Stimulated activated CD4-positive, alpha-beta T cell treated with anti-CD3 and anti-CD28 coated beads, Interleukin-4, amount 100 ng/mL, for 4 hours (primary cell): Measurements from ENCODE around the gene TNFRSF12A.

Experiments used
- DNase-seq, 2 experiments: peaks; one replicate each; pipeline ENCODE4 v3.0.0-alpha.2; 2020

TNFRSF12A gene

DNA sequence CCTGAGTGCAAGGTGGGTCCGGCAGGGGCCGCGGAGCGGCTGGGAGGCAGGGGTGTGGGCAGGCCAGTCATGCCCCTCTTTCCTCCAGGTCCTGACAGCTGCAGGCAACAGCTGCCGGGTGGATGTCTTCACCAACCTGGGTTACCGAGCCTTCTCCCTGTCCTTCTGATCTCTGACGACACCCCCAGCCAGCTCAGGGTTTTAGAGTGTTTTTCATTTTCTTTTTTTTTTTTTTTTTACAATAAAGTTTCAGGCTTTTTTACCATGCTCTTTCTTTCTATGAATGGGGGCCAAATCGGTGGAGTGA is 7.3 kb downstream of the TNFRSF12A start:
- no peak for DNase-seq

DNA sequence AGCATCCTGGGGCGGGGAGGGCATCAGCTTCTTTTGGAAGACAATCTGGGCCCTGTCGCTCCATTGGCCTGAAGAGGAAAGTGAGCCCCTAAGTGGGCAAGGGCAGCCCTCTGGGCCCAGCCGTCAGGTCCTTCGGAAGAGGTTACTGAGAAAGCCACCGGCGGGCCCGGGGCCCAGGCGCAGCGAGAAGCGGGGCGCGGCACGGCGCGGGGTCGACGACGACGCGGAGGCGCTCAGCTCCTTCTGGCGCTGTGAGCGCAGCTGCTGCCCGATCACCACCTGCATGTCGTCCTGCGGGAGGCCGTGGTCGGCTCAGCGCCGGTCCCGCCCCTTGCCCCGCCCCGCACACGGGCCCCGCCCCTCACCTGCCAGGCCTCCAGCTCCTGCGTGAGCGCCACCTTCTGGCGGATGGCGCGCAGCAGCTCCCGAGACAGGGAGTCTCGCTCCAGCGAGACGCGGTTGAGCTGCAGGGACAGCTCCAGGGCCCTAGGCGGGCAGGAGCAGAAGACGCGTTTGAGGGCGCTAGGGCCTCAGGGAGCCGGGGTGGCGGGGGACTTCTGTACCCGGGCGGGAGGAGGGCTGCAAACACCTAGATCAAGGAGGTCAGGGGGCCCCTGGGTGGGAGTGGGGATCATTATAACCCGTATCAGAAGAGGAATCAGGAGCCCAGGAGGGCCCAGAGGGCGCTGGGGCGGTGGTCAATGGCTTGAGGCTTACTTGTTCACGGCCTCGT is 8.0 kb downstream of the TNFRSF12A start:
- peak; percentile 78 to 92 for DNase-seq

DNA sequence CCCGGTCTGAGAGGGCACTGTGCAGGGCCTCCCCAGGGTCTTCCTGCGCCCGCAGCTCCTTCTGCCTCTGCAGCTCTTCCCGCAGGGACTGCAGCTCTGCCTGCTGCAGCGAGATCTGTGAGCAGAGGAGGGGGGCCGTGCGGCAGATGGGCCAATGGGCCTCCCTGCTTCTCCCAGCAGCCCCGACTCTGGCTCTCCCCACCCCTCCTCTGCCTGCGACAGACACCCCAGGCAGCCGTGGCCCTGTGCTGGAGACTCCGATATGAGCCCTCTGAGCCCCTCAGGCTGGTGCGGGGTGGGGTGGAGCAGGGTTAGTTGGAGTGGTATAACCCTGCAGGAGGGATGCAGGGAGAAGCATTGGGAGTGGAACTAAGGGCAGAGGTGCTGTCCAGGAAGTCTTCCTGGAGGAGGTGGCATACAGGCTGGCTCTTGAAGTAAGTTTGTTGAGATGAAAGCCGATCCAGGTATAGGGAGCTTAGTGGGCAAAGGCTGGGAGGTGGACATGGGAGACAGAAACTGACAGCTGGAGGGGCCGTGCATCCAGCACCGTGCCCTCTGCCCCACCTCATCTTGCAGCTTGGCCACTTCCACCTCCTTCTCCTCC is 8.7 kb downstream of the TNFRSF12A start:
- DNase-seq = no peak

DNA sequence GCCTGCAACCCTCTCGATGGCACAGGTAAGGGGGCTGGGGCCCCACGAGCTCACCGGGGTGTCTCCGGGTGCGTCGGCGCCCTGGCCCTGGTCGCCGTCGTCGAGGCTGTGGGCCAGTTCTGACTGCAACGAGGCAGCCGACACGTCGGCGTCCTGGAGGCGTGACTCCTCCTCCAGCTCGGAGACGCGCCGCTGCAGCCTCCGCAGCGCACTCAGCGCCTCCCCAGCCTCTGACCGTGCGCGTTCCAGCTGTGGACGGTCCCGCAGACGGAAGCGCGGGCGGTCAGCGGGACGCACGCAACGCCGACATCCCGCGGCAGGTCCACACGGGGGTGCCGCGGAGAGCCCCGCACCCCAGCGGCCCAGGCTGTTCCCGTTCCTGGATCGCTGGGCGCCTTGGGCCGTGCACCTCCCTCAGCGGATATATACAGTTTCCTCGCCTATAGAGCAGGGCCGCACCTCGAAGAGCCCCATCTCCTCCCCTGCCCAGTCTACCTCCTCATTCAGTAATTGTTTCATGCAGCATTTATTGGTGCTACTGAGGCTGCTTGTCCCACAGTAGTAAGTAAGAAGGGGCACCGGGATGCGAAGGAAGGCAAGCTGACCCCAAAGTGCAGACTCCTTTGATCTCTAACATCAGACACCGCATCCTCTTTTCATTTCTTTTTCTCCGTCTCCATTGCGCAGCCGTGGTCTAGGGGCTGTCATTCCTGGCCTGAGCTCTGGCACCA is 9.5 kb downstream of the TNFRSF12A start:
- DNase-seq = peak; percentile 39 to 45

DNA sequence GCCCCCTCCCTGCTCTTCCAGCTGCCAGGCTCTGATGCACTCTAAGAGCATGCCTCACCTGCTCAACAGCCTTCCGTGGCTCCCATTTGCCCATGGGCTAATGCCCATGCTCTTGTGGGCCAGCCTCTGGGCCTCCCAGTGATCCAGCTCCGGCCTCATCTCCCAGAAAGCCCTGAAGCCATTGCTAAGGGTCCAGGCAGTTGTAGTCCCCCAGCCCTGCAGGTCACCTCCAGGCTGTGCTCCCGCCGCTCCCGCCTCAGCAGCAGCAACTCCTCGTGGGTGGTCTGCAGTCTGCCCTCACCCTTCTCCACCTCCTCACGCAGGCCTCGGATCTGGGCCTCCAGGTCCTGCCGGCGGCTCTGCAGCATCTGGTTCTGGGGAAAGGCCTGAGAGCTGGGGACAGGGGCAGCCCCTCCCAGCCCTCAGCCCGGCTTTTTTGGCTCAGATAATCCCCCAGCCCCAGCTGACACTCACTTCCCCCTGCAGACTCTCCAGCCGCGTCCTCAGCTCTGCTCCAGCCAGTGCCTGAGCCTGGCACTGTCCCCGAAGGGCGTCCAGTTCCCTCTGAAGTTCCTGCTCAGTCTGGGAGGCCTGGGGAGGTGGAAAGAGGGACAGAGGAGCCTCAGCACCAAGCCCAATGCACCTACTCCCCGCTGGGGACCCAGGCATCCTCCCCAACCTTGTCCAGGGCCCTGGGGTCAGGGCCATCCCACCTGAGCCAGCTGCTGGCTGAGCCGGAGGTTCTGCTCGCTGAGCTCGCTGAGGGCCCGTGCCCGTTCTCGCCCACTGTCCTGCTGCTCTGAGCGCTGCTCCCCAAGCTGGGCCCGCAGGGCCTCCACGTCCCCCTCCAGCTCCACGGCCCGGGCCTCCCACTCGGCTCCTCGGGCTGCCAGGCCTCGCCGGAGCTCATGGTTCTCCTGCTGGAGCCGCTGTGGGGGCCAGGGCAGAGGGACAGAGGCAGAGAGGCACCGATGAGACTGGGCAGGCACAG is 10.3 kb downstream of the TNFRSF12A start:
- no peak for DNase-seq

DNA sequence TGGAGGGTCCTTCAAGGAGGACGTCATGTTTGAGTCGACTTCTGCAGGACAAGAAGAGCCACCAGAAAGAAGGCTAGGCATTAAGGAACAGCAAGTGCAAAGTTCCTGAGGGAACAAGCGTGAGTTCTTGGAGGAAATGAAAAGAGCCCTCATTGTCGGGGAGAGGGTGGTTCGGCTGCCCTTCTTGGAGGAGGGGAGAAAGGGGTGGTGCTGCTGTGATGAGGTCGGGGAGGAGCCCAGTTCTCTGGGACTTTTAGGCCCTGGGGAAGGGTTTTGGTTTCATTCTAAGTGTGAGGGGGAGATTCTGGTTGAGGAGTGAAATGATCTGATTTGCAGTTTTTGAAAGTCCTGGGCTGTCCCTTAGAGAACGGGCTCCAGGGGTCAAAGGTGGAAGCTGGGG is 12.5 kb downstream of the TNFRSF12A start:
- no peak for DNase-seq

DNA sequence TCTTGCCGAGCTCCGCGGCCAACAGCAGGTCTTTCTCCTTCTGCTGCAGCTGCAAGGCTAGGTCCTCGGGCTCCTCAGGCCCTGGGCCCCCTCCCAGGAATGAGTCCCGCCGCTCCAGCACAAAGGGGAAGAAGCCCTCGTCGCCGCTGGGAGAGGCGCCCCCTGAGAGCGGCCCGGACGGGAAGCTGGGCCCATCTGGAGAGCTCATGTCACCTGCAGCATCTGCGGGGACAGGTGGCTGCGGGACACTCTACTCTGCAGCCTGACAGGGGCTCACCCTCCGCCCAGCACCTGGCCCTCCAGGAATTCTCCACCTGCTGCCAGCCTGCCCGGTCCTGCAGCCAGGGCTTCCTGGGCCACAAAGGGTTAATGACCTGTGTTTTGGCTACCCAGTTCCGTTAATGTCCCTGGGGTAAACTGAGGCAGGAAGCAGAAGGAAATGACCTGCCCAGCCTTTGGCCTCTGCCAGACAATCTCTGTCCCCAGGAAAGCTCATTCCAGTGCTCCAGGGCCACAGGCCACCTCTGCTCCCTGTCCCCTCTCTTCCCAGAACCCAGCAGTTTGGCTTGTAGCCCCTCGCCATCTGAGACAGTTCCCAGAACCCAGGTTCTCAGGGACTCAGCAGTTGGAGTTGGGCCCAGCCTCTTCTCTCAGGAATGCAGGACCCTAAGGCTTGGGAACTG is 15.3 kb downstream of the TNFRSF12A start:
- DNase-seq = no peak

DNA sequence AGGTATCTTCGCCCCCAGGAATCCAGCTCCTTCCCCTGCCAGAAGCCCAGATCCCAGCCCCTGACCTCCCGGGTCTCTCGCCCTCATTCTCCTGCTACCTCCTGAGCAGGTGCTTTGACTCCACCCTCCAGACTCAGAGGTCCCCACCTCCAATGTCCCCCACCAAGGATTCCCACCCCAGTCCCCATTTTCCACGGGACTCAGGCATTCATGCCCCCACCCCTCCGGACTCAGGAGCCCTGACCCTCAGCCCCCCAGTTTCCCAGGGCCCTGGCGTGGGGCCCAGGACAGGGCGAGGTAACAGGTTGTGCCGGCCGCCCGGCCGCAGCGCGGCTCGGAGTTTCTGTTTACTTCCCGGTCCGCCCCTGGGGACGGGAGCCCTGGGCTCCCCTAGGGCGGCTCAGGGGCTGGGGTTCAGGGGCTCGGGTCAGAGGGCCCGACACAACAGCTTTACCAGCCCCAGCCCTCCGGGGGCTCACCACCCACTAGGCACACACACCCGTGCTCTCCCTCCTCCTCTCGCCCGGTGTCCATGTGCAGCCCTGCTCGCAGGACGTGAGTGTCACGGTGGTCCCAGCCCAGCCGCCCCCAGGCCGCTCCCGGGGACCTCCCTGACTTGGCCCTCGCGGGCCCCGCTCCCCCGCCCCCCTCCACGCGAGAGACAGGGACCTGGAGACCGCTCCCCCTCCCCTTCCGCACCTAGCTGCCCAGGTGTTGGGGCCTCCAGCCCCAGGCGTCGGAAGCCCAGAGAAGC is 16.0 kb downstream of the TNFRSF12A start:
- no peak for DNase-seq

DNA sequence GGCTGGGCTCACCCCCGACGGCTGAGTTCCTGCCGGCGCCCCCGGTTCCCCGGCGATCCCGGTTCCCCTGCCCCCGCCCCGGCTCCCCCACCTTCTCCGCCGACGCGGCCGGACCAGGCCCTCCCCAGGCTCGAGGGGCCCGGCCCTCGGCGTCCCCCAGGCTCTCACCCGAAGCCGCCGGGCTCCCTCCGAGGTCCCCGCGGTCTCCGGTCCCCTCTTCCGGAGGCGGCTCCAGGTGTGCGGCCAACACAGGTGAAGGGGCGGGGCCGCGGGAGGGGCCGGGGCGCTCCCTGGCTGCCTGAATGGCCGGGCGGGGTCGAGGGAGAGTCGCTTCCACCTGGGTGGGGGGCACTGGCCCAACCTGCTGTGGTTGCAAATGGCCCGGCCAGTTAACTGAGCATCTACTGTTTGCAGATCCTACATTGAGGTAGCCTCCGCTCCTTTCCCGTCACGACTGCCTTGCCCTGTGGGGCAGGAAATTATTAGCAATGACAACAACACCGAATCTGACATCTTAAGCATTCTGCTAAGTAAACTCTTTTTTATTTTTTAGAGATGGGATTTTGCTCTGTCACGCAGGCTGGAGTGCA is 16.7 kb downstream of the TNFRSF12A start, which contains the start of gene BICDL2:
Gene BICDL2, minus strand, starts transcription at position 219 of the 590 bp plus-strand sequence. CDS start 1,448 bp downstream, outside the sequence.
- no peak for DNase-seq

DNA sequence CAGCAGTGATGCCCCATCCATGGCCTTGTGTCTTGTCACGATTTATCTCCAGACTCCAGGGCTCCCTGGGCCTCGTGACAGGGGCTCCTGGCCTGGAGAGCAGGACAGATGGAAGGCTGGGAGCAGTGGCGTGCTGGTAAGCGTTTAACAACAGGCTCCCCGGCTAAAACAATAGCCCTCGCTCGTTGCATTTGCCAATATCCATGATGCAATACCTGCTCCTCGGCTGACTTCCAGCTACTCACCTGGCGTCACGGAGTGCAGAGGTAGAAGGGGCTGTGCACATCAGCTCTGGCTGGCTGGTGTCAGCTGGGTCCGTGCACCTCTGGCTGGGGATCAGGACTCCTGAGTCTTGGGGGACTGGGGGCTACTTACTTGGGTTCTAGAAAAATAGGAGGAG is 18.1 kb downstream of the TNFRSF12A start:
- DNase-seq = no peak

DNA sequence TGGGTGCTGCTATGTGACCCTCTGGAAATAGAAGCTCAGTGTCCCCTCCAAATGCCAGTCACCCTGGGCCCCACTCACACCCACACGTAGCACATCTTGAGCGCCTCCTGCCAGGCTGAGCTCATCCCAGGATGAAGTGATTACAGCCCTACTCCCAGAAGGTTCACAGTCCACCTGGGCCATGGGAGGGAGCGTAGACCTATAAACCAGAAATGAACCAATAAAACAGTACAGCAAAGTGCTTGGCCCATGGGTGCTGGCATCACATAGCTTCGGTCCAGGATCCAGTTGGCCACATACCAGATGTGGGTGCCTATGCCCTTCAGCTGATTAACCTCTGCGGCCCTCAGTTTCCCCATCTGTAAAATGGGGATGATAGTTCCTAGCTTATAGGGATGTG is 18.7 kb downstream of the TNFRSF12A start:
- DNase-seq = no peak

DNA sequence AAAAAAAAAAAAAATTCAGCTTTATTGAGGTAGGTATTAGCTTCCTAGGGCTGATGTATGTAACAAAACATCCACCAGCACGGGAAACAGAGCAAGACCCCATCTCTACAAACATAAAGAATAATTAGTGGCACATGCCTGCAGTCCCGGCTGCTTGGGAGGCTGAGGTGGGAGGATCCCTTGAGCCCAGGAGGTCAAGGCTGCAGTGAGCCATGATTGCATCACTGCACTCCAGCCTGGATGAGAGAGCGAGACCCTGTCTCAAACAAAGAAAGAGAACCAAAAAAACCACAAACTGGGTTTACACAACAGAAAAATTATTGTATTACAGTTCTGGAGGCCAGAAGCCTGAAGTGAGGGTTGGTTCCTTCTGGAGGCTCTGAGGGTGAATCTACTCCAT is 22.2 kb downstream of the TNFRSF12A start:
- no peak for DNase-seq

DNA sequence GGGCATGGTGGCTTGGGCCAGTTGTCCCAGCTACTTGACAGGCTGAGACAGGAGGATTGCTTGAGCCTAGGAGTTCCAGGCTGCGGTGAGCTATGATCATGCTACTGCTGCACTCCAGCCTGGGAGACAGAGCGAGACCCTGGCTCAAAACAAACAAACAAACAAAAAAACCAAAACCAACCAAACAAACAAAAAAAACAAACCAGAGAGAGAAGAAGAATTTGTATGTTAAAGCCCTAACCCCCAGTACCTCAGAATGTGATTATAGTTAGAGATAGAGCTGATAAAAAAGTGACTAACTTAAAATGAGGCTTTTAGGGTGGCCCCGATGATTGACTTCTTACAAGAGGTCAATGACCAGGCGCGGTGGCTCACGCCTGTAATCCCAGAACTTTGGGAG is 24.5 kb downstream of the TNFRSF12A start:
- DNase-seq = no peak

DNA sequence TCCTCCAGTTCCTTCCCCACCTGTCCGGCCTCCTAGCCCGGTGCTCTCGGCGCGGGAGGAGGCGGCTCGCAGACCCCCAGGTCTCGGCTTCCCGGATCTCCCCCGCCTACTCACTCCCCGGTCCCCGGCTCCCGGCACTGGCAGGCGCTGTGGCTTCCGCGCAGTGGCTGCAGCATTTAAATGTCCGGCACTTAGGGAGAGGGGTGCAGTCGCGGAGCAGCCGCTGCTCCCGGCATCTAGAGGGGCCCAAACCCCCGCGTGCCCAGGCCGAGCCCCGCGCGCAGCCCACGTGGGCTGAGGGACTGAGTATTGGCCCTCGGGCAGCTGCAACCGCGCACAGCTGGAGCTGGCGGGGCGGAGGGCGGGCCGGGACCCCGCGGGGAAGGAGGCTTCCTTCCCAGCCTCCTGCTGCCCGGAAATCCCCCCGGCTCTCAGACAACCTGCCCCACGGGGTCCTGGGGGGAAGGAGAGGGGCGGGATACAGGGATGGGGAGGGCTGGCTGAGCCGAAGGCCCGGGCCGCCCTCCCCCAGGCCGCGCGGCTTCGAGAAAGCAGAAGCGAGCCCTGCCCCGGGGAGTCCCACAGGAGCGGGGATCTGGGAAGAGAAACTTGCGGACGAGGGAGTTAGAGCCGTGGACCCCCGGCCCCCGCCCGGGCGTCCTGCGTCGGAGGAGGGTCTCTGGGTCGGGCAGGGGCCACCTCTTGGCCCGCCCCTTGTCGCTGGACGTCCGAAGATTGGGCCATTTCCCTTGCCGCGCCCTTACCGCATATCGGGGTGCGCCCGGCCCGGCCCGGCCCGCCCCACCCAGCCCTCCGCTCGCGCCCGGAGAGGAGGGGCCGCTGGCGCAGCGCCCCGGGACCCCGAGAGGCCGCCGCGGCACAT is 25.8 kb downstream of the TNFRSF12A start, which contains the start of gene MMP25:
Gene MMP25, plus strand, starts transcription at position 804 of the 883 bp plus-strand sequence. CDS start 357 bp downstream, outside the sequence.
- no peak for DNase-seq

DNA sequence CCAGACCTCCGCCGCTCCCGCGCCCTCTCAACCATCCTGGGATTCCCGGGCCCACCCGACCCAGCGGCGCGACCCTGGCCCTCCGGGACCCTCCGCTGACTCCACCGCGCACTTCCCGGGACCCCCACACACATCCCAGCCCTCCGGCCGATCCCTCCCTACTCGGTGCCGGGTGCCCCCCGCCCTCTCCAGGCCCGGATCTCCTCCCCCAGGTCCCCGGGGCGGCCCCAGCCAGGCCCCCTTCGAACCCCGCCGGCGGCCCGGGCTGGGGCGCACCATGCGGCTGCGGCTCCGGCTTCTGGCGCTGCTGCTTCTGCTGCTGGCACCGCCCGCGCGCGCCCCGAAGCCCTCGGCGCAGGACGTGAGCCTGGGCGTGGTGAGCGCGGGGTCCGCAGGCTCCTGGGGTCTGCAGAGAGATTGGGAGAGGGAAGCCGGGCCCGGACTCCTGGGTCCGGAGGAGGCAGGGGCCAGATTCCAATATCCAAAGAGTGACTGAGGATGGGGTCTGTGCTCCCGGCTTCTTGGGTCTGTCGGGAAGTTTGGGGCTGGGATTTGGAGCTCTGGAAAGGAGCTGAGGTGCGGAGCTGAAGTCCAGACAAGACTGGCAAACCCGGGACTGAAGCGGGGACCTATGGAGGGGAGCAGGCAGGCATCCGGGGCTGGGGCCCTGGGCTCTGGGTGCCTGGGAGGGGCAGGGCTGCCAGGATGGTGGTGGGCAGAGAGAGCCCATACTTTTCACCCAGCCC is 26.6 kb downstream of the TNFRSF12A start:
- DNase-seq = no peak

DNA sequence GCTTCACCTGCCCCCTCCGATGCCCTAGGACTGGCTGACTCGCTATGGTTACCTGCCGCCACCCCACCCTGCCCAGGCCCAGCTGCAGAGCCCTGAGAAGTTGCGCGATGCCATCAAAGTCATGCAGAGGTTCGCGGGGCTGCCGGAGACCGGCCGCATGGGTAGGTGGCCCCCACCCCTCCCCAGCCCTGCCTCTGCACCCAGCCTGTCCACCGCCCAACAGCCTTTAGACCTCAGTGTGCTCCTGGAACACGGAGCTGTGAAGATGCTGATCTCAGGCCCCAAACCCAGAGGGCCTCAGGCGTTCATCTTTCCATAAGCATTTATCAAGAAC is 27.2 kb downstream of the TNFRSF12A start:
- no peak for DNase-seq

DNA sequence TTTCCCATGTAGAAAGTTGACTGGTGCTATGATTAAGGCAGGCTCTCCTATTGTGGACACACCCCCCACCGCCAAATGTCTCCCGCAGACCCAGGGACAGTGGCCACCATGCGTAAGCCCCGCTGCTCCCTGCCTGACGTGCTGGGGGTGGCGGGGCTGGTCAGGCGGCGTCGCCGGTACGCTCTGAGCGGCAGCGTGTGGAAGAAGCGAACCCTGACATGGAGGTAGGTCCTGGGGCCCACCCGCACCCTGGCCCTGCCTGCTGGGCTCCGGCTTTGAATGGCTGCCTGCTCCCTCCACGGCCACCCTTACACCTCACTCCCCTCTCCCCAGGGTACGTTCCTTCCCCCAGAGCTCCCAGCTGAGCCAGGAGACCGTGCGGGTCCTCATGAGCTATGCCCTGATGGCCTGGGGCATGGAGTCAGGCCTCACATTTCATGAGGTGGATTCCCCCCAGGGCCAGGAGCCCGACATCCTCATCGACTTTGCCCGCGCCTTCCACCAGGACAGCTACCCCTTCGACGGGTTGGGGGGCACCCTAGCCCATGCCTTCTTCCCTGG is 29.8 kb downstream of the TNFRSF12A start:
- DNase-seq = no peak

DNA sequence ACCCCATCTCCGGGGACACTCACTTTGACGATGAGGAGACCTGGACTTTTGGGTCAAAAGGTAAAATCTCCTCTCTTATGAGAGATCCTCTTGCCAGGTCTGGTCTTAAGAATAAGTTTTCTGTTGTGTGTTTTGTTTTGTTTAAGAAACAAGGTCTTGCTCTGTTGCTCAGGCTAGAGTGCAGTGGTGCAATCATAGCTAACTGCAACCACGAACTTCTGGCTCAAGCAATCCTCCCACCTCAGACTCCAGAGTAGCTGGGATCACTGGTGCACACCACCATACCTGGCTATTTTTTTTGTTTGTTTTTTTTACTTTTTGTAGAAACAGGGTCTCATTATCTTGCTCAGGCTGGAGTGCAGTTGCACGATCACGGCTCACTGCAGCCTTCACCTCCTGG is 30.3 kb downstream of the TNFRSF12A start:
- no peak for DNase-seq

DNA sequence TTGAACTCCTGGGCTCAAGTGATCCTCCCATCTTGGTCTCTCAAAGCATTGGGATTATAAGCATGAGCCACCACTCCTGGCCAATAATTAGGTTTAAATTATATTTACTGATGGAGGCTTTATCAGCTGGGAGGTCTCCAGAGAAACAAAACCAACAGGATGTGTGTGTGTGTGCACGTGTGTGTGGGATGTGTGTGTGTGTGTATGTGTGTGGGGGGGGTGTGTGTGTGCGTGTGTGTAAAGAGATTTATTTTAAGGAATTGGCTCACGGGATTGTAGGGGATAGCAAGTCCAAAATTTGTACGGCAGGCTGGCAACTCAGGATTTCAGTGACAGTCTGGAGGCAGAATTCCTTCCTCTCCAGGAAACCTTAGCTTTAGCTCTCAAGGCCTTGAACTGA is 30.8 kb downstream of the TNFRSF12A start:
- no peak for DNase-seq
